Stomach (tissue), 9 donors: ENCODE data around the gene RTN4. TPM values are rescaled to one million over a fixed set of nuclear protein-coding genes. Genes with fewer than 3 reads are reported as not detected.

ENCODE experiments used
- DNase-seq, 2 donors: peaks; one replicate each; pipeline versions ENCODE4 v3.0.0 to v3.0.0-alpha.2; 2013 to 2019
- H3K27ac ChIP-seq, 5 donors: fragments of 200-600 bp in 4 of 5; sonication (generic) in 4 of 5; one replicate each; pipeline ENCODE4 v1.5.1; 2013 to 2019; ENCODE audit warnings: mild to moderate bottlenecking in 1 of 5, moderate library complexity in 1 of 5
- H3K27me3 ChIP-seq, 3 donors: fragments of 200-600 bp; sonication (generic); one replicate each; pipeline ENCODE4 v1.5.1; 2017 to 2019; ENCODE audit warnings: mixed run types in 1 of 3
- H3K36me3 ChIP-seq, 4 donors: fragments of 200-600 bp; sonication (generic); 1 replicate in 3 of 4; 2 replicates in 1 of 4; pipeline ENCODE4 v1.5.1; 2016 to 2019
- H3K4me1 ChIP-seq, 4 donors: fragments of 200-600 bp; sonication (generic); one replicate each; pipeline ENCODE4 v1.5.1; 2016 to 2019
- H3K4me3 ChIP-seq, 4 donors: fragments of 200-600 bp; sonication (generic) in 3 of 4; one replicate each; pipeline ENCODE4 v1.5.1; 2016 to 2019; ENCODE audit warnings: mild to moderate bottlenecking in 1 of 4
- H3K9me3 ChIP-seq, 4 donors: fragments of 200-600 bp; sonication (generic); one replicate each; pipeline ENCODE4 v1.5.1; 2016 to 2019
- EP300 ChIP-seq: sonication (generic); formaldehyde crosslinking; IDR thresholded peaks from one replicate; pipeline ENCODE4 v1.6.1; 2017; ENCODE audit warnings: antibody characterized with exemption
- POLR2A ChIP-seq, 4 donors: fragments of 450-650 bp; IDR thresholded peaks; one replicate each; pipeline ENCODE4 v1.6.1; 2016; ENCODE audit warnings: antibody characterized with exemption in 4 of 4, control low read depth in 2 of 4, mild to moderate bottlenecking in 1 of 4, moderate library complexity in 1 of 4
- POLR2AphosphoS5 ChIP-seq, 3 donors: sonication (generic); formaldehyde crosslinking; IDR thresholded peaks; one replicate each; pipeline ENCODE4 v1.6.1; 2016; ENCODE audit warnings: antibody characterized with exemption in 3 of 3
- WGBS, 5 donors: extraction: QIAGEN DNeasy Blood & Tissue Kit in 3 of 5; methylation state at CpG; one replicate each; pipeline versions ENCODE4 v1.1.5 to v1.1.7; 2013 to 2018; 5-methylcytosine and 5-hydroxymethylcytosine counted together
- intact Hi-C: fragments of 100-400 bp; cut with DNase I; formaldehyde crosslinking; loops from one replicate; pipeline ENCODE4 v1.15.1; 2023; ENCODE audit warnings: low total_unique reads
- polyA plus RNA-seq, 3 donors: library from polyadenylated mRNA; stranded (reverse); fragments of 200-250 nt; gene quantifications; one replicate each; pipeline ENCODE4 v1.2.3, GENCODE V29; 2013
- total RNA-seq, 5 donors: library from RNA; depleted of rRNA; stranded (reverse); fragments of >200 nt; gene quantifications; one replicate each; pipeline versions ENCODE4 v1.1.0 to v1.2.3, GENCODE V29; 2014 to 2016
- TF ChIP-seq, protein P1 (sequence below), 7 experiments: fragments of 450-650 bp in 4 of 7; fragments of 200-600 bp in 3 of 7; sonication (generic) in 3 of 7; IDR thresholded peaks; one replicate each; pipeline ENCODE4 v1.5.1; 2016 to 2019; ENCODE audit warnings: antibody characterized with exemption in 7 of 7, control low read depth in 2 of 7, mild to moderate bottlenecking in 1 of 7
- donor health status: healthy with polysubstance abuse.
- donor health status: Bipolar disorder and iron deficiency.
- donor health status: healthy.

Gene RTN4
- total and polyA plus RNA-seq, 8 donors, result 40.8 to 463 (median 126) TPM

DNA sequence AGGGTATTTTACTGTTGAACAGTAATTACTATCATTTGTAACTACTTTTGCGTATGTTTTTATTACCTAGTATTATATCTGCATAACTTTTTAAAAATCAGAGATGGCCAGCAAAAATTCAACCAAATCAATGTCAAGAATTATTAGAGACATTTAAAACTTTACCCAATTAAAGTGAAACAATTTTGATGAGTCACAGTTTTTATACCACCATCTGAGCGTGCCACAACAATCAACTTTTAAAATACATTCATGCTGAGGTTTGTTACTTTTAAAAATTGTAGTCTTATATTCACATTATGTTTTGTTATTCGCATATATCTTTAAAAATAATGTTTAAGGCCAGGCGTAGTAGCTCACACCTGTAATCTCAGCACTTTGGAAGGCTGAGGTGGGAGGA lies 114.9 kb downstream of the RTN4 start:
- no peak for DNase-seq
- no peak for TF ChIP-seq POLR2AphosphoS5 (IDR thresholded peaks at IDR 0.05)
- TF ChIP-seq, protein P1, sequence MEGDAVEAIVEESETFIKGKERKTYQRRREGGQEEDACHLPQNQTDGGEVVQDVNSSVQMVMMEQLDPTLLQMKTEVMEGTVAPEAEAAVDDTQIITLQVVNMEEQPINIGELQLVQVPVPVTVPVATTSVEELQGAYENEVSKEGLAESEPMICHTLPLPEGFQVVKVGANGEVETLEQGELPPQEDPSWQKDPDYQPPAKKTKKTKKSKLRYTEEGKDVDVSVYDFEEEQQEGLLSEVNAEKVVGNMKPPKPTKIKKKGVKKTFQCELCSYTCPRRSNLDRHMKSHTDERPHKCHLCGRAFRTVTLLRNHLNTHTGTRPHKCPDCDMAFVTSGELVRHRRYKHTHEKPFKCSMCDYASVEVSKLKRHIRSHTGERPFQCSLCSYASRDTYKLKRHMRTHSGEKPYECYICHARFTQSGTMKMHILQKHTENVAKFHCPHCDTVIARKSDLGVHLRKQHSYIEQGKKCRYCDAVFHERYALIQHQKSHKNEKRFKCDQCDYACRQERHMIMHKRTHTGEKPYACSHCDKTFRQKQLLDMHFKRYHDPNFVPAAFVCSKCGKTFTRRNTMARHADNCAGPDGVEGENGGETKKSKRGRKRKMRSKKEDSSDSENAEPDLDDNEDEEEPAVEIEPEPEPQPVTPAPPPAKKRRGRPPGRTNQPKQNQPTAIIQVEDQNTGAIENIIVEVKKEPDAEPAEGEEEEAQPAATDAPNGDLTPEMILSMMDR (IDR thresholded peaks at IDR 0.05), result no peak
- TF ChIP-seq EP300, result no peak
- no peak for TF ChIP-seq POLR2A (IDR thresholded peaks at IDR 0.05)
- H3K36me3 ChIP-seq, result no peaks in the 10 kb centered on the region
- H3K27me3 ChIP-seq, result no peaks in the 10 kb centered on the region
- peaks cover 0 to 10% (median 7%) of the 10 kb centered on the region in 4 donors for H3K9me3 ChIP-seq
- no peak overlapping the region for H3K27ac ChIP-seq
- intact Hi-C loops, result no loop called here
- H3K4me3 ChIP-seq, result no peak overlapping the region
- H3K4me1 ChIP-seq, result no peaks in the 10 kb centered on the region
- 90 to 96% (median 94%) methylated on average over 4 of the region's 4 CpGs for WGBS, 5 donors

DNA sequence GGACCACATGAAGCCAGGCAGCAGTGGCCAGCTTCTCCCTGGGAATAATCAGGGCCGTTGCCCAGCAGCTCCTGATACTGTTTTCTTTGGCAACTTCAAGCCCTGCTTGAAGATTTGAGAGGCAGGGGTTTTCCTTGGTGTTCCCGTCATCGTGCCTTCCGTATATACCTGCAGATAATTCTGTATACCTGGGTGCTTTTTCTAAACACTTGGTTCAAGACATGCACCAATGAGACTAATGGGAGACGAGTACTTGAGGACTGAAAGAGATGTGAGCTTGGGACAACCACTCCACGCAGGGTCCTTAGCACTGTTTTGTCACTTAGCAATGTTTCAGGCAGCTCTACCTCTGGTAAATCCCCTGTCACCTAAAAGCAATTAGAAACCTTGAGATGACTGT lies 118.8 kb downstream of the RTN4 start:
- H3K27ac ChIP-seq, result no peak overlapping the region
- TF ChIP-seq EP300 (no peak), POLR2A (IDR thresholded peaks at IDR 0.05) (no peak), POLR2AphosphoS5 (IDR thresholded peaks at IDR 0.05) (no peak)
- TF ChIP-seq, protein P1 (IDR thresholded peaks at IDR 0.05), result no peak
- 68 to 89% (median 75%) methylated on average over 6 of the region's 6 CpGs for WGBS, 5 donors
- no peak overlapping the region for H3K4me3 ChIP-seq
- H3K4me1 ChIP-seq, result peaks cover 0 to 11% (median 0%) of the 10 kb centered on the region in 4 donors
- intact Hi-C loops, result no loop called here
- no peaks in the 10 kb centered on the region for H3K9me3 ChIP-seq
- no peaks in the 10 kb centered on the region for H3K36me3 ChIP-seq
- H3K27me3 ChIP-seq, result no peaks in the 10 kb centered on the region
- DNase-seq, result no peak

DNA sequence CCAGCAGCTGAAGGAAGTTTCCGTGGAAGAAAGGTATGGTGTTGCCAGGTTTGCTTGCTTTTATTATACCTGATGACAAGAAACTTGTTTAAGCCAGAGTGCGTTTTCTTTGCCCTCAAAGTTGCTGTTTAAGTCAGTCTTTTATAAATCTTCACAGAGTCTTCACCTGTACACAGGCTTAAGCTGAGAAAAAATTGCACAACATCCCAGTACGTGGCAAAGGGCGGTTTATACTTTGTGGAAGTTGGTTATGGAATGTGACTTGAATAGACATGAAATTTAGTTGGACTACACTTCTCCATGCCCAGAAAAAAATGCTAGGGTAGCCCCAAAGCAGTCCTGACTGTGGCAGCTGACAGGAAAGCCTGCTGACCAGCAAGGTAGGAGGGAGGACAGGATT lies 121.5 kb downstream of the RTN4 start:
- H3K27me3 ChIP-seq, result no peaks in the 10 kb centered on the region
- no peak for TF ChIP-seq EP300
- TF ChIP-seq POLR2AphosphoS5 (IDR thresholded peaks at IDR 0.05), result no peak
- TF ChIP-seq POLR2A (IDR thresholded peaks at IDR 0.05), result no peak
- TF ChIP-seq, protein P1 (IDR thresholded peaks at IDR 0.05), result no peak
- no peaks in the 10 kb centered on the region for H3K9me3 ChIP-seq
- no peak for DNase-seq
- H3K36me3 ChIP-seq, result no peaks in the 10 kb centered on the region
- no peak overlapping the region for H3K27ac ChIP-seq
- WGBS, 5 donors, result 75 to 90% (median 84%) methylated on average over 4 of the region's 4 CpGs
- peaks cover 0 to 14% (median 0%) of the 10 kb centered on the region in 4 donors for H3K4me1 ChIP-seq
- no peak overlapping the region for H3K4me3 ChIP-seq
- intact Hi-C loops, result no loop called here

DNA sequence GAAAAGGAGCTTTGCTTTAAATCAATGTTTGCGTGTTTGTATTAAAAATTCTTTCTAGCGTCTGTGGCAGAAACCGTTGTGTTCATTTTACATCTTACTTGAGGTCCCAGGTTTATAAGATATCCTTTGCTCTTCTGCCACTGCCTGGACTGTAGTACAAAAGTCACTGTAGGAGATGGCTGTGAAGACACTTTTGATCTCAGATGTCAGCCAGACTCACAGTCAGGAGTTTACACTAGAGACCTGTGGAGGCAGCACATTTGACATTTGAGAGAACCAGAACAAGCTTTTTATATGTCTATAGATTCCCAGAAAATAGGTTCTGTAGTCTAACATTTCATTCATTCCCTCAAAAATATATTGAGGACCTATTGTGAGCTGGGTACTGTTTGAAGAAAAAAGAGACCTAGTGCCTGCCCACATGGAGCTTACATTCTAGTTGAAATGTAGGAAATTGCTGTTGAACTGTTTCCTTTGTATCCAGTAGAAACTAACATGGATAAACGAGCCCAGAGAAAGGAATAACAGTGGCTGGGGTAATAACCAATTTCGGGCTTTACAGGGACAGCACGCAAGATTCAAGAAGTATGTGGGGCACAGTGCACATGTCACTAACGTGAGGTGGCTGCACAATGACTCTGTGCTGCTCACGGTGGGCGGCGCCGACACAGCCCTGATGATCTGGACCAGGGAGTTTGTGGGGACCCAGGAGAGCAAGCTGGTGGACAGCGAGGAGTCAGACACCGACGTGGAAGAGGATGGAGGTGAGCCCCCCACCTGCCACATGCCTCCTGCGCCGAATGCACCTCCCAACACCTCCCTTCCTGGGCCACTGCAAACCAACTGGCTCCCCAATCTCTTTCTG lies 122.3 kb downstream of the RTN4 start:
- H3K36me3 ChIP-seq, result no peaks in the 10 kb centered on the region
- H3K4me3 ChIP-seq, result no peak overlapping the region
- intact Hi-C loops, result no loop called here
- no peak for DNase-seq
- no peak for TF ChIP-seq POLR2AphosphoS5 (IDR thresholded peaks at IDR 0.05)
- no peak for TF ChIP-seq EP300
- no peak for TF ChIP-seq POLR2A (IDR thresholded peaks at IDR 0.05)
- TF ChIP-seq, protein P1 (IDR thresholded peaks at IDR 0.05), result no peak
- no peak overlapping the region for H3K27ac ChIP-seq
- H3K4me1 ChIP-seq, result peaks cover 0 to 14% (median 0%) of the 10 kb centered on the region in 4 donors
- no peaks in the 10 kb centered on the region for H3K9me3 ChIP-seq
- WGBS, 5 donors, result 82 to 89% (median 85%) methylated on average over 16 of the region's 16 CpGs
- no peaks in the 10 kb centered on the region for H3K27me3 ChIP-seq
